Retinal pigment epithelial cell (primary cell): Measurements from ENCODE around the gene FZR1.

ENCODE experiments used
- DNase-seq: peaks from one replicate; pipeline ENCODE4 v3.0.0-alpha.2; 2010; ENCODE audit warnings: low read depth
- H3K4me3 ChIP-seq: 2 replicates; pipeline ENCODE4 v1.5.1; 2011; ENCODE audit warnings: mild to moderate bottlenecking, low read length, control low read depth, moderate library complexity
- CTCF ChIP-seq: conservative IDR thresholded peaks from 2 replicates; pipeline ENCODE4 v1.5.1; 2011; ENCODE audit warnings: low read depth, low read length, control low read depth, inconsistent platforms

The FZR1 gene

GRCh38 chr19:3533563-3534216 is 27.6 kb downstream of the FZR1 start:
- no peak for TF ChIP-seq CTCF
- DNase-seq: no peak
- no peak overlapping the region for H3K4me3 ChIP-seq

GRCh38 chr19:3534375-3535234 is 28.5 kb downstream of the FZR1 start:
- no peak overlapping the region for H3K4me3 ChIP-seq
- no peak for TF ChIP-seq CTCF

GRCh38 chr19:3535235-3535535 is 29.1 kb downstream of the FZR1 start:
- no peak for TF ChIP-seq CTCF

More at GRCh38 chr19:3534375-3535234, 28.5 kb downstream of the FZR1 start:
- no peak for DNase-seq

GRCh38 chr19:3535563-3535965 is 29.5 kb downstream of the FZR1 start:
- TF ChIP-seq CTCF: no peak
- no peak overlapping the region for H3K4me3 ChIP-seq
- no peak for DNase-seq

More at GRCh38 chr19:3535235-3535535, 29.1 kb downstream of the FZR1 start:
- no peak overlapping the region for H3K4me3 ChIP-seq
- no peak for DNase-seq

- DNase-seq: no peak
- H3K4me3 ChIP-seq: no peak overlapping the region
- no peak for TF ChIP-seq CTCF
Observed at GRCh38 chr19:3535981-3536380, 29.9 kb downstream of the FZR1 start.

GRCh38 chr19:3536429-3537100 is 30.5 kb downstream of the FZR1 start:
- no peak for DNase-seq
- TF ChIP-seq CTCF: no peak
- H3K4me3 ChIP-seq: no peak overlapping the region
